OCI-LY3 (cell line): ENCODE results near the gene TRIM67.

Experiments
- H2AFZ ChIP-seq: fragments of 200-600, 300-600 bp; shearing (Covaris generic); 2 replicates; pipeline ENCODE4 v1.6.0; 2014; ENCODE audit warnings: antibody characterized with exemption, low read depth, low read length
- H3K27ac ChIP-seq: fragments of 200-600, 300-600 bp; sonication (generic); 2 replicates; pipeline ENCODE4 v1.5.1; 2014; ENCODE audit warnings: mild to moderate bottlenecking, low read length, moderate library complexity, mixed read lengths
- H3K27me3 ChIP-seq: fragments of 200-600, 300-600 bp; sonication (generic); 2 replicates; pipeline ENCODE4 v1.6.1; 2014; ENCODE audit warnings: low read depth, low read length, mixed read lengths
- H3K36me3 ChIP-seq: fragments of 200-600, 300-600 bp; sonication (generic); replicated peaks from 2 replicates; pipeline ENCODE3; 2014; ENCODE audit warnings: low read depth, low read length, mixed read lengths
- H3K4me1 ChIP-seq: fragments of 300-600, 200-600 bp; sonication (generic); 2 replicates; pipeline ENCODE4 v1.6.1; 2014; ENCODE audit warnings: low read length, mixed read lengths
- H3K4me2 ChIP-seq: fragments of 200-600, 300-600 bp; sonication (generic); 2 replicates; pipeline ENCODE4 v1.6.1; 2014; ENCODE audit warnings: low read length, mixed read lengths
- H3K4me3 ChIP-seq: fragments of 300-600, 200-600 bp; sonication (generic); 2 replicates; pipeline ENCODE4 v1.5.1; 2014; ENCODE audit warnings: antibody characterized with exemption, mild to moderate bottlenecking, low read length, moderate library complexity
- H3K79me2 ChIP-seq: fragments of 300-600, 200-600 bp; shearing (Covaris generic); 2 replicates; pipeline ENCODE4 v1.6.1; 2014; ENCODE audit warnings: mild to moderate bottlenecking, low read length, mixed read lengths
- H3K9ac ChIP-seq: fragments of 300-600, 200-600 bp; shearing (Covaris generic); 2 replicates; pipeline ENCODE4 v1.6.0; 2014; ENCODE audit warnings: mild to moderate bottlenecking, low read length, moderate library complexity
- H3K9me3 ChIP-seq: fragments of 200-600, 300-600 bp; shearing (Covaris generic); 2 replicates; pipeline ENCODE4 v1.6.1; 2014; ENCODE audit warnings: low read length, mixed read lengths; ENCODE audit not compliant: insufficient read depth
- H4K20me1 ChIP-seq: fragments of 200-600, 300-600 bp; sonication (generic); 2 replicates; pipeline ENCODE4 v1.6.1; 2016; ENCODE audit warnings: low read length, mixed read lengths; ENCODE audit not compliant: insufficient read depth
- CTCF ChIP-seq: fragments of 200-600, 300-600 bp; sonication (generic); IDR thresholded peaks from 2 replicates; pipeline ENCODE4 v1.5.1; 2014; ENCODE audit warnings: antibody characterized with exemption, low read length, low read depth
- EZH2phosphoT487 ChIP-seq: fragments of 200-600 bp; shearing (Covaris generic); IDR thresholded peaks from 2 replicates; pipeline ENCODE4 v1.6.1; 2018; ENCODE audit warnings: antibody characterized with exemption, mixed run types, low read depth

The TRIM67 gene

GRCh38 chr1:231215681-231216385 is 54.0 kb downstream of the TRIM67 start:
- Histone ChIP-seq H3K27me3 (peaks cover 9% of the 10 kb centered on the region), H3K27ac (no peak overlapping the region), H3K4me2 (peak overlapping the region; percentile 85), H3K4me3 (peak overlapping the region; percentile 58), H3K79me2 (no peaks in the 10 kb centered on the region), H3K9me3 (no peaks in the 10 kb centered on the region), H3K36me3 (no peaks in the 10 kb centered on the region), H3K4me1 (peaks cover 23% of the 10 kb centered on the region), H4K20me1 (no peaks in the 10 kb centered on the region), H2AFZ (peak overlapping the region; percentile 55), H3K9ac (no peak overlapping the region; the same call in 1 of the 2 replicates)
- TF ChIP-seq CTCF (no peak), EZH2phosphoT487 (no peak)

- Histone ChIP-seq H3K79me2 (no peaks in the 10 kb centered on the region), H3K4me2 (peak overlapping the region; percentile 85), H3K27me3 (peaks cover 9% of the 10 kb centered on the region), H3K4me3 (no peak overlapping the region), H3K4me1 (peaks cover 20% of the 10 kb centered on the region), H3K9me3 (no peaks in the 10 kb centered on the region), H4K20me1 (no peaks in the 10 kb centered on the region), H3K27ac (no peak overlapping the region), H3K9ac (no peak overlapping the region), H3K36me3 (no peaks in the 10 kb centered on the region), H2AFZ (no peak overlapping the region)
- TF ChIP-seq EZH2phosphoT487 = no peak
These were observed 54.6 kb downstream of the TRIM67 start for GRCh38 chr1:231216498-231216897.

GRCh38 chr1:231217056-231217455 is 55.2 kb downstream of the TRIM67 start:
- Histone ChIP-seq H3K4me1 (peaks cover 17% of the 10 kb centered on the region), H2AFZ (no peak overlapping the region), H3K27ac (no peak overlapping the region), H3K4me3 (no peak overlapping the region), H3K36me3 (no peaks in the 10 kb centered on the region), H3K9me3 (no peaks in the 10 kb centered on the region), H3K9ac (no peak overlapping the region), H4K20me1 (no peaks in the 10 kb centered on the region), H3K27me3 (peaks cover 9% of the 10 kb centered on the region), H3K4me2 (no peak overlapping the region), H3K79me2 (no peaks in the 10 kb centered on the region)
- TF ChIP-seq EZH2phosphoT487 (no peak), CTCF (no peak)

- H3K4me2 ChIP-seq = no peak overlapping the region
- no peak overlapping the region for H2AFZ ChIP-seq
- peaks cover 17% of the 10 kb centered on the region for H3K4me1 ChIP-seq
- no peaks in the 10 kb centered on the region for H3K9me3 ChIP-seq
- TF ChIP-seq EZH2phosphoT487 (no peak), CTCF (no peak)
- no peak overlapping the region for H3K4me3 ChIP-seq
- no peaks in the 10 kb centered on the region for H4K20me1 ChIP-seq
- no peak overlapping the region for H3K27ac ChIP-seq
- no peaks in the 10 kb centered on the region for H3K79me2 ChIP-seq
- peaks cover 3% of the 10 kb centered on the region for H3K36me3 ChIP-seq
- peaks cover 9% of the 10 kb centered on the region for H3K27me3 ChIP-seq
- no peak overlapping the region for H3K9ac ChIP-seq
These were observed 56.2 kb downstream of the TRIM67 start for GRCh38 chr1:231218078-231218477.
